GM18517 (cell line): ENCODE measurements around the gene ANTXR1.

ENCODE experiments used
- ATAC-seq: cut with Tn5 transposase; IDR thresholded peaks from one replicate; pipeline ENCODE4 v1.9.1; 2021; ENCODE audit warnings: mild to moderate bottlenecking, moderate library complexity; ENCODE audit not compliant: unreplicated experiment

Gene ANTXR1

GRCh38 chr2:69177063-69177771 is 164.2 kb downstream of the ANTXR1 start:
- no peak for ATAC-seq

- ATAC-seq = no peak
Observed at GRCh38 chr2:69177785-69178636, 165.0 kb downstream of the ANTXR1 start.

GRCh38 chr2:69178756-69179155 is 165.8 kb downstream of the ANTXR1 start:
- no peak for ATAC-seq

- ATAC-seq = no peak
Observed at GRCh38 chr2:69180227-69180626, 167.2 kb downstream of the ANTXR1 start.

- ATAC-seq = no peak
Observed at GRCh38 chr2:69180974-69181373, 168.0 kb downstream of the ANTXR1 start.

- no peak for ATAC-seq
Observed at GRCh38 chr2:69181806-69182427, 168.9 kb downstream of the ANTXR1 start.

GRCh38 chr2:69183659-69184058 is 170.7 kb downstream of the ANTXR1 start:
- ATAC-seq = no peak

GRCh38 chr2:69184224-69184623 is 171.2 kb downstream of the ANTXR1 start:
- ATAC-seq = no peak

GRCh38 chr2:69185807-69186206 is 172.8 kb downstream of the ANTXR1 start:
- no peak for ATAC-seq

- ATAC-seq = no peak
Observed at GRCh38 chr2:69186614-69187013, 173.6 kb downstream of the ANTXR1 start.

- ATAC-seq = no peak
Observed at GRCh38 chr2:69188182-69188900, 175.4 kb downstream of the ANTXR1 start.

GRCh38 chr2:69190743-69191404 is 177.9 kb downstream of the ANTXR1 start:
- ATAC-seq = no peak

GRCh38 chr2:69191634-69192033 is 178.7 kb downstream of the ANTXR1 start:
- no peak for ATAC-seq

GRCh38 chr2:69192176-69192945 is 179.4 kb downstream of the ANTXR1 start:
- ATAC-seq = no peak

GRCh38 chr2:69195706-69196105 is 182.7 kb downstream of the ANTXR1 start:
- no peak for ATAC-seq

GRCh38 chr2:69196327-69197117 is 183.5 kb downstream of the ANTXR1 start:
- no peak for ATAC-seq

- ATAC-seq = no peak
Observed at GRCh38 chr2:69200107-69200520, 187.1 kb downstream of the ANTXR1 start.

- no peak for ATAC-seq
Observed at GRCh38 chr2:69201259-69201658, 188.3 kb downstream of the ANTXR1 start.

GRCh38 chr2:69202327-69202726 is 189.3 kb downstream of the ANTXR1 start:
- ATAC-seq = no peak
